Activated CD4-positive, alpha-beta T cell treated with anti-CD3 and anti-CD28 coated beads, Interleukin-2, amount 50 U/mL, for 4 hours (primary cell): Measurements from ENCODE around the gene C11orf52.
"Not testable (repeated sequence)": the region's sequence is repeated elsewhere in the genome, so short reads cannot be mapped to it uniquely, and the experiment has no call there.

Source experiments
- DNase-seq, 2 experiments: peaks; one replicate each; pipeline ENCODE4 v3.0.0-alpha.2; 2020

The C11orf52 gene, protein sequence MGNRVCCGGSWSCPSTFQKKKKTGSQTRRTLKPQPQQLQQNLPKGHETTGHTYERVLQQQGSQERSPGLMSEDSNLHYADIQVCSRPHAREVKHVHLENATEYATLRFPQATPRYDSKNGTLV

DNA sequence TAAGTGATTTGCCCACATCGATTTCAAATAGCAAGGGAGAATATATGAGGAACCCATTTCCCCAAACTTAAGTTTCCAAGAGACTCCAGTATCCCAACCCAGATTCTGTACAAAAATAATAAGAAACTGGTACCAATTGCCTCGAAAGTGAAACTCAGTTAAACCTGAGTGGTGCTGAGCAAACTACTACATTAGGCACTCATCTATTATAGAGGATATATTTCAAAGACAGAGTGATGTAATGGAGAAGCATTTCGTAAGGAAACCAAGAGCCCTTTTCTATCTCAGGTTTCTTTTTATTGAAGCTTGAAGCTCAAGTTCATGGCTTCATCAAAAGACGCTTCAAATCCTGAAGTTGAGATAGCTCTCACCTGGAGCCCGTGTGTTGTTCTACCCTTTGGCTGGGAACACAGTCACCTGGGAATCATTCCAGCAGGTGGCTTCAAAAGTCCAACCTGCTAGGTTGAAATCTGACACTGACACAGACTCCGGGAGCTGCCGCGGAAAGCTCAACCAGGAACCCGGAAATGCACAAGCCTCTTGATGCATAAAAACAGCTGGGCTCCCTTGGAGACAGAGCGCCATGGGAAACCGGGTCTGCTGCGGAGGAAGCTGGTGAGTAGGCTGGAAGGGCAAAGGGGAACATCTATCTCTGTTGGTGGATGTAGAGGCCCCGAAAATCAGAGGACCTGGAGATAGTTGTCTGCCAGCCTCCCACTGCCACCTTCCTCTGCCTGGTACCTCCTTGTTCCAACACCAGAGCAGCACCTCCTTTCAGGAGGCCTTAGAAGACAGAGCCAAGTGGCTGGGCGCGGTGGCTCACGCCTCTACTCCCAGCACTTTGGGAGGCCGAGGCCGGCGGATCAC lies at the start of gene C11orf52:
C11orf52 (plus strand) TSS at position 524 of the 867 bp plus-strand sequence; CDS start at position 584, 60 bp downstream.
- DNase-seq: no peak

DNA sequence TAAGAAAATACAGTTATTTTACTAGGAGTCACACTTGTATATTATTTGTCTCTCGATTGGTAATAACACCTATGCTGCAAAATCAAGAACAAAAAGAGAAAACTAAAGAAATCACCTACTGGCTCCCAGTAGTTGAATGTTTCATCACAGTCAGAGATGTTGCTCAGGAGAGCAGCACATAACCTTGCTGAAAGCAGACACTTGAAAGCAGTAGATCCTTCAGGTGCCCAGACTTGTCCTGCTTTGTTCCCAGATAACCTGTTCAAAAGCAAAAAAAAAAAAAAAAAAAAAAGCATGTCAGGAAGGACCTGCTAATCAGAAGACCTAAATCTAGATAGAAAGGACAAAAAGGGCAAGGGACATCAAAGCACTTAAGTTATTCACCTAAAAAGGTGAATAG lies 48.6 kb upstream of the C11orf52 start:
- DNase-seq: no peak

GRCh38 chr11:111870522-111870885 lies 48.2 kb upstream of the C11orf52 start:
- no peak for DNase-seq

GRCh38 chr11:111870886-111871692 lies 47.6 kb upstream of the C11orf52 start, which contains the start of gene ALG9:
Gene ALG9 (minus strand): TSS chr11:111871581. CDS start chr11:111871482, 99 bp downstream.
- peak; percentile 90 to 93 for DNase-seq

DNA sequence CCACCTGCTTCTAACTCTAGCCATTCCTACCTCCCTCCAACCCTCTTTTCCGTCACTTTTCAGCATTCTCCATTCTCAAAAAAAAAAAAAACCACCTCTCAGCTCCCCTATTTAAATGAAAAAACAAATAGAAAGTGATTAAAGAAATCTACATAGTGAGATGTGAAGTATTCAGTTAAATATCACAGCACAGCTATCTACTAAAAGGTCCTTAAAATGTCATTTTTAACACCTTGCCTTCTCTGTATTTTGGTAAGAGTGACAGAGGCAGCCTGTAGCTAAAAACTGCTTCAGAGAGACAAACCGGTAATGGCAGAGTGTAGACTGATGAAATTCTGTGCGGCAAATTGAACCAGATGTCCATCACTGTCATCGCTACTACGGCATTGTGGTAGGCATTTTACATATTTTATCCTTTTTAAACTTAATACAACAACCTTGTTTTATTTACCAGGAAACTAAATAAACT lies 47.0 kb upstream of the C11orf52 start:
- no peak for DNase-seq

- DNase-seq: no peak
Measured at GRCh38 chr11:111878385-111878848, 40.3 kb upstream of the C11orf52 start.

GRCh38 chr11:111878849-111879636 lies 39.7 kb upstream of the C11orf52 start, which contains the start of the genes CFAP68 and FDXACB1:
Gene CFAP68 (plus strand): TSS chr11:111879541. CDS start chr11:111879561, 20 bp downstream.
Gene FDXACB1 (minus strand): TSS chr11:111879165. CDS start chr11:111879132, 33 bp downstream.
- peak; percentile 93 for DNase-seq

- no peak for DNase-seq
Measured at GRCh38 chr11:111879637-111879960, 39.1 kb upstream of the C11orf52 start.

- no peak for DNase-seq
Measured at GRCh38 chr11:111882202-111882601, 36.5 kb upstream of the C11orf52 start.

DNA sequence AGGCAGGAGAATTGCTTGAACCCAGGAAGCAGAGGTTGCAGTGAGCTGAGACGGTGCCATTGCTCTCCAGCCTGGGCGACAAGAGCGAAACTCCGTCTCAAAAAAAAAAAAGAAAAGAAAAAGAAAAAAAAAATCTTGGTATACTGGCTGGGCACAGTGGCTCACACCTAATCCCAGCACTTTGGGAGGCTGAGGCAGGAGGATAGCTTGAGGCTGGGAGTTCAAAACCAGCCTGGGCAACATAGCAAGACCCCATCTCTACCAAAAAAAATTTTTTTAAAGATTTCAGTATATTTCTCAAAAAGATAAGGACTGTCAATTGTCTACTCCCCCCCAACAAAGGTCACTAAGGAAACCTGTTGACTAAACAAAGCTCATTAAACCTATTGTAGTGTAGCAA lies 33.7 kb upstream of the C11orf52 start:
- DNase-seq: not testable (repeated sequence)

DNA sequence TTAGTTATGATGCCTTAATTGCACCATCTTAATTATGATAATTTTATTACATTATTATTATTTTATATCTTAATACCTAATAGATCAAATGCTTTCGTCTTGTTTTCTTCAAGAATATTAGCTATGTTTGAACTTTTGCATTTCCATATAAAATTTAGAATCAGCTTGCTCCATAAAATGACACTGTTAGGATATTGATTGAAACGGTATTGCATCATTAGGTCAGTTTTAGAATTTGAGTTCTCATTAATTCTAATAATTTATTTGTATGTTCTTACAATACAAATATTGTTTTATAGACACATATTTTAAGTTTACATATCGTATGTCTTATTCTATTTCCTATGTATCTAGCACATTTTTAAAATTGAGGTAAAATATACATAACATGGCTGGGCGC lies 32.7 kb upstream of the C11orf52 start:
- no peak for DNase-seq

DNA sequence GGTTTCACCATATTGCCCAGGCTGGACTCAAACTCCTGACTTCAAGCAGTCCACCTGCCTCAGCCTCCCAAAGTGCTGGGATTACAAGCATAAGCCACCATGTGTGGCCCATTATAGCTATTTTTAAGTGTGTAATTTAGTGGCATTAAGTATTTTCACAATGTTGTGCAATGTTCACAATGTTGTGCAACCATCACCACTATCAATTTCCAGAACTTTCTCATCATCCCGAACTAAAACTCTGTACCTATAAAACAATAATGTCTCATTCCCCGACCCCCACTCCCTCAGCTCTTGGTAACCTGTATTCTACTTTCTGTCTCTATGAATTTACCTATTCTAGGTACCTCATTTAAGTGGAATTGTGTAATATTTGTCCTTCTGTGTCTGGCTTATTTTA lies 31.9 kb upstream of the C11orf52 start:
- no peak for DNase-seq

- no peak for DNase-seq
Measured at GRCh38 chr11:111905411-111905810, 13.3 kb upstream of the C11orf52 start.

DNA sequence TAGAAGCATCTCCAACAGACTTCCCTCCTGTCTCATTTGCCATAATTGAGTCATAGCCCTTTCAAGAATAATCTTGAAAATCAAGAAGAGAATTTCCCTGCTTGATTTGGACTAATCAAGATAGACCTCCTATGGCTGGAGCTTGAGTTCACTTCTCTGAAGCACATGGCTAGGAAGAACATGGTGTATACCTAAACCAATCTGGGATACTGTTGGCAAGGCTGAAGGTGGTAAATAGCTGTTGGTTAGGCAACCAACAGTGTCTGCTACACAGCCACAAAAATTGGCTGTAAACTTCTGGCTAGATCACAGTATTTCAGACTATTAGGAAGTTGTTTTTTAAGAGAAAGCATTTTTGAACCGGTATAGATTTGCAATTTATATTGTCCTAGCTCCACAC lies 12.0 kb upstream of the C11orf52 start:
- no peak for DNase-seq

DNA sequence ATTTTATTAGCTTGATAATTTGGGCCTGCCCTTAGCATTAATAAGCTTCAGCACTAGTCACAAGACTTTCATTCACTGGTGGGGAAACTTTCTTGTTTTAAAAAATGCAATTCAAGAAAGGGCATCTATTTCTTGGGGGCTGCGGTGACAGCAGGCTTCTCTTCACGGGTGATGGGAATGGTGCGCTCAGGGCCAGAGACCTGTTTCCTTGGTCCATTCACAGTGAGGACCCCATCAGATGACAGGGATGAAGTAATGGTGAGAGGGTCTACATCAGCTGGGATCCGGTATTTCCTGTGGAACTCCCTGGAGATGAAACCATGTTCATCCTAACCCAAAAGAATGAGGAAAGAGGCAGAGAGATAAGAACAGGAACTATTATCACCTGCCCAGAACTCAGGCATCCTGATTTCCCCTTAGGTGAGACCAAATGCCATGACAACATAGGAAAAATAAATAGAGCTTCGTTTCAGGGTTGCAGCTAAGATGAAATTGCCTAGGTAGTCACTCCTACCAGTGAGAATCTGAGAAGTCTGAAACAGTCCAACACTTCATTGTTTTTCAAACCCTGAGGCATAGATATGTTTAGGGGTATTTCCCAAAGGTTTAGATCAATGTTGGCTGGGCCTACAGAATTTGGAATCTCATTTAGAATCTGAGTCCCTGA lies 9.9 kb upstream of the C11orf52 start:
- DNase-seq: no peak

DNA sequence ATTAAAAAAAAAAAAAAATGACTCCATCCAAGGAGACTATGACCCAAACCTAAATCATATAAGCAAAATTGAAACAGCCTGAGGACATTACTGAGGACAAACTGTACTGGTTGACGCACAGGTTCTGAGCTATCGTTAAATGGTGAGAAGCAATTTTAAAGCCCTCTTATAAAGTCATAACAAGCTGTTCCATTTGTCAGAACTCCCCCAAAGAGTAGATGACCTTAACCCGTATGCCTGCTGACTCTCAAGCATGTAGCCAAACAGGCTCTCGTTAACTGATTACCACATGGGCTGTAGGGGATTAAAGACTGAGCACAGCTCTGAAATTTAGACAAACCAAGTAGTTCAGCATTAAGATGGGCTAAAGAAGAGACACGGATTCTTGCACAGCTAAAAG lies 9.3 kb upstream of the C11orf52 start:
- no peak for DNase-seq

GRCh38 chr11:111910676-111911562 lies 7.8 kb upstream of the C11orf52 start:
- DNase-seq: no peak

DNA sequence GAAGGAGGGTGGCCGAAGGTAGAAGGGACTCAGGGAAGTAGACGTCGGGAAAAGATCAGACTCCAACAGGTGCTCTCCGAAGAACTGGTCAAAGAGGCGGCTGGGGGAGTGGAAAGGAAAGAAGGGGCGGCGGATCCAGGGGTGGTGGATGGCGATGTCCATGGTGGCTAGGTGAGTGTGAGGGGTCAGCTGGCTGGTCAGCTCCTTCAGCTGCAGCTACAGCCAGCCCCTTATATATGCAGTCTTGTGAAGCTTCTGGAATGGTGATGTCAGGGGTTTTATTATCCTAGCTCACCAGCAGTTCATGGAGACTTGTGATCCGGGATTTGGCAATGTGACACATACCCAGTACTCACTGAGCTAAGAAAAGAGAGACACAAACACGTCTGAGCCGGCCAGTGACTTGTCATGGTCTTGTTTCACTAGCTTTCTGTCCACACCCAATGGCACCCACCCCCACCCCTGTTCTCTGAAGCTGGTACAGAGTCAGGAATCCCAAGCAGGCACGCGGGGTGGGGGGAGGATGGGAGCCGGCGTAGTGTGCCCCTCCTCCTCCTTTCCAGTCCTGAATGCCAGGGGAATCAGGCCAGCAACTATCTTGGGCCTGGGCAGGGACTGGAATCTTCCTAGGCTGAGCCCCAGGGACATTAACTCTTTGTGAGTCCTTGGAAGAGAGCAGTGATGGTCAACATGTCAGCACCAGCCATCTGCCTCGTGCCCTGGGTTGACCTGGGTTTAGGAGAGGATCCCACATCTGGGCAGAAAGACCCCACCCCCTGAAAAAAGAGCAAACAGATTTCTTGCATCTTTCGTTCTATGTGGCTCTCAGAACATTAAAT lies 6.9 kb upstream of the C11orf52 start, which contains the start of gene CRYAB:
CRYAB (minus strand) TSS at position 208 of the 839 bp plus-strand sequence; CDS start at position 162, 46 bp downstream.
- no peak for DNase-seq

DNA sequence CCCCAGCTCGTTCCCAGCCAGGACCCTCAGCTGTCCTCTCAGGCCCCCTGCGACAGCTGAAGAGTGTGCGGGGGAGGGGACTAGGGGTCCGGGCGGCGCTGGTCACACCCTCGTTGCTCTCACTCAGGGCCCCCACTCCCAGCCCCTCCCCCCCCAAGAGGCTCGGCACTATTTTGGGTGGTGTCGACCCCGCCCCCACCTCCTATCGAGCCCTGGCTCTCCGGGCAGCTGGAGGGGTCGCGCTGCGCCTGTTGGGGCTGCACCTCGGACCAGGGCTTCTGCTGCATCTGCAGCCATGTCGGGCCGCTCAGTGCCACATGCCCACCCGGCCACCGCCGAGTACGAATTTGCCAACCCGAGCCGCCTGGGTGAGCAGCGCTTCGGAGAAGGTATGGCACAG lies 6.2 kb upstream of the C11orf52 start, which contains the start of gene HSPB2:
HSPB2 (plus strand) TSS at position 200 of the 400 bp plus-strand sequence; CDS start at position 296, 96 bp downstream.
- no peak for DNase-seq
